ENCODE data around the gene OMA1. TPM values are rescaled to one million over a fixed set of nuclear protein-coding genes. Genes with fewer than 3 reads are reported as not detected.

Gene OMA1
- 10 to 100 TPM; 26.4 to 28.3 TPM for total RNA-seq
- 10 to 100 TPM; 20.5 to 27.8 (median 24.9) TPM for polyA plus RNA-seq (ENCODE audit: insufficient read length in 6 of 6)
- long read RNA-seq, donor 1: 0 reads
- long read RNA-seq, donor 2: 0 reads
- long read RNA-seq, donor 3: 0 reads
- long read RNA-seq, donor 4, partial matches to known transcripts: 0 of 9 reads
- long read RNA-seq, donor 4, other reads (novel, unspliced or antisense): 9 of 9 reads
- long read RNA-seq, donor 5: 0 reads
- long read RNA-seq, donor 6: 0 reads
- long read RNA-seq, donor 7: 0 reads
- long read RNA-seq, donor 8: 0 reads
- long read RNA-seq, donor 9: 0 reads
- long read RNA-seq, donor 10, partial matches to known transcripts: 0 of 1 reads
- long read RNA-seq, donor 10, other reads (novel, unspliced or antisense): 1 of 1 reads
- long read RNA-seq, donor 11: 0 reads
- long read RNA-seq, donor 12: 0 reads

DNA sequence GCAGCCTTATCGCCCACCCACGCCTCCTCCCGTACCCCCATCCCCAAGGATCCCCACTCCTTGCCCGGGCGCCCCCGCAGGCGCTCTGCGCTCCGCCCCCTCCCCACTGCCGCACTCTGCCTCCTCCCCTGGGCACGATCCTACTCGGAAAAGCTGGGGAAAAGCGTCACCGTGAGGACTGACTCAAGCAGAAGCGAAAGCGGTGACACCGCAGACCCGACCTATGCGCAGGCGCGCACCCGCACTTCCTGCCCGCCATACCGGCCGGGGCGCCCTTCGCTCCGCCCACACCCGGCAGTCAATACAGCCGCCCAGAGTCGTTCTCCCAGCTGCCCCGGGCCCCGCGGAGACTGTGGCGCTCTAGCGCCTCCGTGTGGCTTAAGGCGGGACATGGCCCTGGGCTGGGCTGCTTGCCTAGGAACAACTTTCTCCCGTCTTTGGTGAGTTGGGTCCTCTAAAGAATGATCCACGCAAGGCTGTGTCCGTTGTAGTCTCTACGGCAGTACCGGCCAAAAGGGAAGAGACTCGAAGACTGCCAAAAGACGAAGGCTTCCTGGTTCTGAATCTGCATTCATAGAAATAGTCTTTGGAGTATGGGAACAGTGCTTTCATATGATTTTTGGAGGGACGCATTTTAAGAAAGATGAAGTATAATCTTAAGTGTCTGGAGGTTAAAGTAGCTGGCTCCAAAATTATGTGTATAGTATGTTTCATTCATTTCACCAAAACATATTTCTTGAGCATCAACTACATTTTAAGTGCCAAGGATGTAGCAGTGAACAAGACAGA, at the start of gene OMA1:
TSS of gene OMA1 (minus strand) at position 207 of the 789 bp plus-strand sequence. CDS start 7,432 bp downstream, outside the sequence.
- Histone ChIP-seq H3K9me3 (no peaks in the 10 kb centered on the region), H3K4me1 (peaks cover 3 to 10% of the 10 kb centered on the region in 2 donors), H3K4me3 (peak within 1 kb of the TSS; percentile 55 to 63), H3K27ac (peak within 1 kb of the TSS; percentile 100), H3K27me3 (no peaks in the 10 kb centered on the region), H3K36me3 (no peaks in the 10 kb centered on the region)
- DNase-seq: peak; percentile 94 to 100 (median 98)
- TF ChIP-seq, protein P1, sequence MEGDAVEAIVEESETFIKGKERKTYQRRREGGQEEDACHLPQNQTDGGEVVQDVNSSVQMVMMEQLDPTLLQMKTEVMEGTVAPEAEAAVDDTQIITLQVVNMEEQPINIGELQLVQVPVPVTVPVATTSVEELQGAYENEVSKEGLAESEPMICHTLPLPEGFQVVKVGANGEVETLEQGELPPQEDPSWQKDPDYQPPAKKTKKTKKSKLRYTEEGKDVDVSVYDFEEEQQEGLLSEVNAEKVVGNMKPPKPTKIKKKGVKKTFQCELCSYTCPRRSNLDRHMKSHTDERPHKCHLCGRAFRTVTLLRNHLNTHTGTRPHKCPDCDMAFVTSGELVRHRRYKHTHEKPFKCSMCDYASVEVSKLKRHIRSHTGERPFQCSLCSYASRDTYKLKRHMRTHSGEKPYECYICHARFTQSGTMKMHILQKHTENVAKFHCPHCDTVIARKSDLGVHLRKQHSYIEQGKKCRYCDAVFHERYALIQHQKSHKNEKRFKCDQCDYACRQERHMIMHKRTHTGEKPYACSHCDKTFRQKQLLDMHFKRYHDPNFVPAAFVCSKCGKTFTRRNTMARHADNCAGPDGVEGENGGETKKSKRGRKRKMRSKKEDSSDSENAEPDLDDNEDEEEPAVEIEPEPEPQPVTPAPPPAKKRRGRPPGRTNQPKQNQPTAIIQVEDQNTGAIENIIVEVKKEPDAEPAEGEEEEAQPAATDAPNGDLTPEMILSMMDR (IDR thresholded peaks at IDR 0.05): peak; percentile 97 to 98
- ATAC-seq: peak; percentile 98
- intact Hi-C loops (cut with DNase I): no loop called here

DNA sequence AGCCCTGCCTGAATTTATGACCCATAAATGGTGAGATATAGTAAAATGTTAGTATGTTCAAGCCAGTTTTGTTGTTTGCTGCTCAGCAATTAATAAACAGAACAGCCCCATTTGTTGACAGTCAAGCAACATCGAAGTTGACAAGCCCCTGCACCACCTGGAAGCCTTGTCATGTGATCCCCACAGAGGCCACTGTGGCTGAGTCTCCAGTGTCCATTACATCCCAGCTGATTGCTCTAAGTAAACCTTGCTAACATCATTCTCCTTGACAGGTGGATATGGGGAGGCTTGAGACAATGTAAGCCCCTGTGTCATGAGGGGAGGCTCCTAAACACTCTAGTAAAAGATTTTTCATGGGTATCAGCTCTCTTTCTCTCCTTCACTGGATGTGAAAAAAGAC, 48.0 kb upstream of the OMA1 start:
- peaks cover 0 to 9% of the 10 kb centered on the region in 2 donors for H3K4me1 ChIP-seq
- intact Hi-C loops (cut with DNase I): no loop called here
- no peak for ATAC-seq

DNA sequence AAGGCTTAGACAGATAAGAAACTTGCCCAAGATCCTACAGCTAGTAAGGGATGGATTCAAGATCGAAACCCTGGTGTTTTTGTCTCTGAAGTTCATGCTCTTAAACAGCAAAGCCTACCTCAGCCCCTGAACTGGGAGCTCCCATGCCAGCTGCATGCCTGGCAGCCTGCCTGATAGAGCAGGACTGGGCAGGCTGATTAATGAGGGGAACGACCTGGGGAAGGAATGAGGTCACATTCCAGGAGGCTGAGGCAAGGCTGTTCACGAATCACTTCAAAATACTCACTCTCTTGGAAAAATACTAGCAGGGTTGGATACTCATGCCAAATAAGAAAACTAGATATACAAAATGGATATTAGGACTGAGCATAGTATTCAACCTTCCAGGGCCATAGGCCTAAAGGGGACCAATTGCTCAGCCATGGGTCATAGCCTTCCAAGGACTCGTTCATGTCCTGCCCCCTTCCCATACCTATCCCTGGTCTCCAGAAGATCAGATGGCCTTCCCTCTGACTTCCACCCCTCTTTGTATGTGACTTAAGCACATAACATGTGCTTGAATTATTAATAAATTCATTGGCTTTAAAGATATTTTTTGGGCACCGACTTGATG, 46.1 kb upstream of the OMA1 start:
- Histone ChIP-seq H3K27me3 (no peaks in the 10 kb centered on the region), H3K4me1 (peaks cover 5 to 9% of the 10 kb centered on the region in 2 donors), H3K4me3 (no peak overlapping the region), H3K27ac (peak overlapping the region; percentile 45 to 49), H3K9me3 (no peaks in the 10 kb centered on the region), H3K36me3 (no peaks in the 10 kb centered on the region)
- ATAC-seq (peak; percentile 95), DNase-seq (peak in 3 of 4 donors; percentile 73 to 88 (median 74))
- intact Hi-C loops (cut with DNase I): no loop called here
- TF ChIP-seq, protein P1 (IDR thresholded peaks at IDR 0.05): no peak

More for the DNA sequence above, 48.0 kb upstream of the OMA1 start:
- Histone ChIP-seq H3K9me3 (no peaks in the 10 kb centered on the region), H3K27me3 (no peaks in the 10 kb centered on the region), H3K27ac (no peak overlapping the region), H3K36me3 (no peaks in the 10 kb centered on the region), H3K4me3 (no peak overlapping the region)
- TF ChIP-seq, protein P1 (IDR thresholded peaks at IDR 0.05): no peak
- no peak for DNase-seq

DNA sequence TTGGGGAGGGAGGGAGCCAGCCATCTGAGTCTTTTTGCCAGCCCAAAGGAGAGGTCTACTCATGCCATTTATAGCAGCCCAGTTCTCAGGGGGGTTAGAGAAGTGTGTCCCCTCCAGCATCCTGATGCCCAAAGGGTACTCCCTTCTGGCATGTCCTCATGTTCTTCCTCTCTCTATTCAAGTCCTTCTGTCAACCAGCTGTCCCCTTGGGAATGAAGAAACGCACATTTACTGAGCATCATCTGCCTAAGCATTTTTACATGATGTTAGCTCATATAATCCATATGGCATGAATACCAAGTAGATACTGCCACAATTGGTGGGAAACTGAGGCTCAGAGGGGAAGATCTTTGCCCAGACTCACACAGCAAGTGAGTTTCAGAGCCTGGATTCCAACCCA, 45.3 kb upstream of the OMA1 start:
- Histone ChIP-seq H3K4me1 (peaks cover 5 to 9% of the 10 kb centered on the region in 2 donors), H3K9me3 (no peaks in the 10 kb centered on the region), H3K36me3 (no peaks in the 10 kb centered on the region), H3K27ac (peak overlapping the region; percentile 9 to 11), H3K27me3 (no peaks in the 10 kb centered on the region), H3K4me3 (no peak overlapping the region)
- TF ChIP-seq, protein P1 (IDR thresholded peaks at IDR 0.05): no peak
- ATAC-seq: no peak
- intact Hi-C loops (cut with DNase I): no loop called here
- DNase-seq: no peak
